ENCODE measurements around the gene RBX1. TPM values are rescaled to one million over a fixed set of nuclear protein-coding genes. Genes with fewer than 3 reads are reported as not detected.
"Not testable (repeated sequence)": the region's sequence is repeated elsewhere in the genome, so short reads cannot be mapped to it uniquely, and the experiment has no call there.

Gene RBX1
- total RNA-seq, 4 donors from 2014 or later = 25.9 to 37.5 (median 27.2) TPM

GRCh38 chr22:41000040-41000565 lies 48.9 kb downstream of the RBX1 start:
- no peaks in the 10 kb centered on the region for H3K36me3 ChIP-seq
- H3K27ac ChIP-seq = no peak overlapping the region
- no peaks in the 10 kb centered on the region for H3K27me3 ChIP-seq
- TF ChIP-seq, protein P1, sequence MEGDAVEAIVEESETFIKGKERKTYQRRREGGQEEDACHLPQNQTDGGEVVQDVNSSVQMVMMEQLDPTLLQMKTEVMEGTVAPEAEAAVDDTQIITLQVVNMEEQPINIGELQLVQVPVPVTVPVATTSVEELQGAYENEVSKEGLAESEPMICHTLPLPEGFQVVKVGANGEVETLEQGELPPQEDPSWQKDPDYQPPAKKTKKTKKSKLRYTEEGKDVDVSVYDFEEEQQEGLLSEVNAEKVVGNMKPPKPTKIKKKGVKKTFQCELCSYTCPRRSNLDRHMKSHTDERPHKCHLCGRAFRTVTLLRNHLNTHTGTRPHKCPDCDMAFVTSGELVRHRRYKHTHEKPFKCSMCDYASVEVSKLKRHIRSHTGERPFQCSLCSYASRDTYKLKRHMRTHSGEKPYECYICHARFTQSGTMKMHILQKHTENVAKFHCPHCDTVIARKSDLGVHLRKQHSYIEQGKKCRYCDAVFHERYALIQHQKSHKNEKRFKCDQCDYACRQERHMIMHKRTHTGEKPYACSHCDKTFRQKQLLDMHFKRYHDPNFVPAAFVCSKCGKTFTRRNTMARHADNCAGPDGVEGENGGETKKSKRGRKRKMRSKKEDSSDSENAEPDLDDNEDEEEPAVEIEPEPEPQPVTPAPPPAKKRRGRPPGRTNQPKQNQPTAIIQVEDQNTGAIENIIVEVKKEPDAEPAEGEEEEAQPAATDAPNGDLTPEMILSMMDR (IDR thresholded peaks at IDR 0.05) = no peak
- no peak for TF ChIP-seq POLR2A (IDR thresholded peaks at IDR 0.05)
- H3K4me1 ChIP-seq = no peaks in the 10 kb centered on the region
- no peak overlapping the region for H3K4me3 ChIP-seq
- DNase-seq = no peak
- no peaks in the 10 kb centered on the region for H3K9me3 ChIP-seq

DNA sequence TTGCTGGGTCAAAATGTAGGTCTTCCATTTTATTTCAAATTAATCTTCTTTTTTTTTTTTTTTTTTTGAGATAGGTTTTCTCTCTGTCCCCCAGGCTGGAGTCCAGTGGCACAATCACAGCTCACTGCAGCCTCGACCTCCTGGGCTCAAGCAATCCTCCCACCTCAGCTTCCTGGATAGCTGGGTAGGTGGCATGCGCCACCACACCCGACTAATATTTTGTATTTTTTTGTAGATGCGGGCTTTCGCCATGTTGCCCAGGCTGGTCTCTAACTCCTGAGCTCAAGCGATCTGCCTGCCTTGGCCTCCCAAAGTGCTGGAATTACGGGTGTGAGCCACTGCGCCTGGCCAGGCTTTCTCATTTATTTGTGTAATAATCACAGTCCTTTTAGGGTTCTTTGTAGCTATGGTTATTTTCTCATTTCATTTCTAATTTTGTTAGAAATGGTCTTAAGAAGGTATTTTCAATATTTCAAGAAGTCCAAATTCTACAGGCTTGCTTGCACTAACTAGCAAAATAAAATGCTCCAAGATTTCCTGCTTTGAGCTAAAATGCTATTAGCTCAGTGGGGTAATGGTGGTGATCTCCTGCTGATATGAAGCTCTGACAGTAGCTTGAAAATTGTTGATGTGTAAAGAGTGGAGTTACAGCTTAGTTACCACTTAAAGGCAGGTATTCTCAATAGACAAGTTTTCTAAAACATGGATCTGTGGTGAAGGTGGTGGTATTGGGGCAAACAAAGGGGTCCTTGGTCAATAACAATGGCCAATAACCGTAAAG lies 50.0 kb downstream of the RBX1 start:
- DNase-seq = no peak
- H3K27ac ChIP-seq = no peak overlapping the region
- H3K4me1 ChIP-seq = no peaks in the 10 kb centered on the region
- no peak overlapping the region for H3K4me3 ChIP-seq
- H3K9me3 ChIP-seq = no peaks in the 10 kb centered on the region
- TF ChIP-seq POLR2A (IDR thresholded peaks at IDR 0.05) = no peak
- TF ChIP-seq, protein P1 (IDR thresholded peaks at IDR 0.05) = no peak
- H3K27me3 ChIP-seq = no peaks in the 10 kb centered on the region
- H3K36me3 ChIP-seq = no peaks in the 10 kb centered on the region

DNA sequence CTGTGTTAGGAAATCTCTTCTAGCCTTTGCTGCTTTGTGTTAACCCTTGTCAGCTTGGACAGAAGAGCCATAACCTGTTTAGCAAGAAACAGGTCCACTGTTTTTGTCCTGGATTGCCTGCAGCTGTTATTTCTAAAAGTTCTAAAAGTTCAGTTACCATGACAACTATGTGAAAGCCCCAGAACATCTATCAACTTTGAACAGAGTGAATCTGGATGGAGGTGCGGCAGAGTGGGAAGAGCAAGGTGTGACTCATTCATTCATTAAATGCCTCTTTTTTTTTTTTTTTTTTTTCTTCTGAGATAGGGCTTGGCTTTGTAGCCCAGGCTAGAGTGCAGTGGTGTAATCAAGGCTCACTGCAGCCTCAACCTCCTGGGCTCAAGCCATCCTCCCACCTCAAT lies 50.5 kb downstream of the RBX1 start:
- no peaks in the 10 kb centered on the region for H3K27me3 ChIP-seq
- no peaks in the 10 kb centered on the region for H3K36me3 ChIP-seq
- no peak for DNase-seq
- H3K4me3 ChIP-seq = no peak overlapping the region
- H3K4me1 ChIP-seq = no peaks in the 10 kb centered on the region
- no peaks in the 10 kb centered on the region for H3K9me3 ChIP-seq
- TF ChIP-seq POLR2A (IDR thresholded peaks at IDR 0.05) = no peak
- TF ChIP-seq, protein P1 (IDR thresholded peaks at IDR 0.05) = no peak
- H3K27ac ChIP-seq = no peak overlapping the region

DNA sequence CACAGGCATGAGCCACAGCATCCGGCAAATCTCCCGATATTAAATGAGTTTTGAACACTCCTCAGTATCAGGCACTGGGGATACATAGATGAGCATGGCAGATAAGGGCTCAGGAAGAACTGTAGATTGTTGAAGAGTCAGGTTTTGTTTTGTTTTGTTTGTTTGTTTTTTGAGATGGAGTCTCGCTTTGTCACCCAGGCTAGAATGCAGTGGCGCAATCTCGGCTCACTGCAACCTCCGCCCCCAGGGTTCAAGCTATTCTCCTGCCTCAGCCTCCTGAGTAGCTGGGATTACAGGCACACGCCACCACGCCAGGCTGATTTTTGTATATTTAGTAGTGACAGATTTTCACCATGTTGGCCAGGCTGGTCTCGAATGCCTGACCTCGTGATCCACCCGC lies 51.2 kb downstream of the RBX1 start:
- H3K36me3 ChIP-seq, DNase-seq, H3K4me1 ChIP-seq, H3K27me3 ChIP-seq, H3K27ac ChIP-seq, H3K4me3 ChIP-seq, H3K9me3 ChIP-seq: not testable (repeated sequence)

- no peak for DNase-seq
- Histone ChIP-seq H3K4me1 (no peaks in the 10 kb centered on the region), H3K9me3 (no peaks in the 10 kb centered on the region), H3K27ac (no peak overlapping the region), H3K27me3 (no peaks in the 10 kb centered on the region), H3K36me3 (no peaks in the 10 kb centered on the region), H3K4me3 (no peak overlapping the region)
- TF ChIP-seq POLR2A (IDR thresholded peaks at IDR 0.05) = no peak
These were observed 51.9 kb downstream of the RBX1 start for GRCh38 chr22:41003066-41003465.

GRCh38 chr22:41003976-41004375 lies 52.8 kb downstream of the RBX1 start:
- H3K4me3 ChIP-seq = no peak overlapping the region
- DNase-seq = no peak
- H3K36me3 ChIP-seq = no peaks in the 10 kb centered on the region
- H3K4me1 ChIP-seq = no peaks in the 10 kb centered on the region
- H3K27me3 ChIP-seq = no peaks in the 10 kb centered on the region
- TF ChIP-seq POLR2A (IDR thresholded peaks at IDR 0.05) = no peak
- TF ChIP-seq, protein P1 (IDR thresholded peaks at IDR 0.05) = no peak
- H3K9me3 ChIP-seq = no peaks in the 10 kb centered on the region
- no peak overlapping the region for H3K27ac ChIP-seq

All from Peyer's patch (tissue), 4 donors.